Panc1 (cell line): ENCODE measurements around the gene GPR156. TPM values are rescaled to one million over a fixed set of nuclear protein-coding genes. Genes with fewer than 3 reads are reported as not detected.

Source experiments
- ATAC-seq: fragments of 200-7000 bp; cut with Tn5 transposase; 2 replicates; pipeline ENCODE4 v1.9.1; 2020; ENCODE audit warnings: mild to moderate bottlenecking, moderate library complexity
- BruUV-seq: library from RNA; stranded (reverse); fragments of 400-500 nt; replicated peaks from 2 replicates; lab custom pipeline; 2021; lab: Mats Ljungman, UMichigan
- CTCF ChIA-PET: fragments of 300-600 bp; sonication (Branson Sonifier 250); formaldehyde crosslinking; loops from one replicate; lab custom pipeline; 2022; ENCODE audit warnings: antibody characterized with exemption; lab: Charles Lee
- POLR2A ChIA-PET: fragments of 300-600 bp; sonication (Branson Sonifier 250); formaldehyde crosslinking; loops from one replicate; lab custom pipeline; 2022; ENCODE audit warnings: antibody characterized with exemption; lab: Charles Lee
- DNase-seq: peaks from one replicate; pipeline ENCODE4 v3.0.0-alpha.2; 2010; ENCODE audit warnings: low read depth, low spot score
- H3K27ac ChIP-seq: 2 replicates; pipeline ENCODE4 v1.5.1; 2011; ENCODE audit warnings: mild to moderate bottlenecking, low read length, inconsistent platforms
- H3K27me3 ChIP-seq: fragments of 200-500 bp; sonication (Bioruptor generic); 2 replicates; pipeline ENCODE4 v1.6.0; 2014; ENCODE audit warnings: low read length, inconsistent platforms; ENCODE audit not compliant: control insufficient read depth, insufficient read depth
- H3K36me3 ChIP-seq: fragments of 200-500 bp; sonication (Bioruptor generic); 2 replicates; pipeline ENCODE4 v1.5.1; 2014; ENCODE audit warnings: inconsistent platforms, mild to moderate bottlenecking, low read length, moderate library complexity; ENCODE audit not compliant: control insufficient read depth, insufficient read depth
- H3K4me1 ChIP-seq: 2 replicates; pipeline ENCODE4 v1.5.1; 2011; ENCODE audit warnings: inconsistent platforms, mild to moderate bottlenecking, low read length, moderate library complexity; ENCODE audit not compliant: control insufficient read depth, insufficient read depth
- H3K4me3 ChIP-seq, 2 experiments: 2 replicates each; pipeline ENCODE4 v1.5.1; 2011 to 2012; ENCODE audit warnings: low read depth in 2 of 2, low read length in 2 of 2, mild to moderate bottlenecking in 2 of 2, inconsistent platforms in 1 of 2, moderate library complexity in 1 of 2
- H3K9me3 ChIP-seq: fragments of 200-500 bp; sonication (Bioruptor generic); 2 replicates; pipeline ENCODE4 v1.5.1; 2014; ENCODE audit warnings: low read depth, mild to moderate bottlenecking, inconsistent platforms, low read length, moderate library complexity; ENCODE audit not compliant: control insufficient read depth, insufficient read depth
- POLR2AphosphoS5 ChIP-seq: IDR thresholded peaks from 2 replicates; pipeline ENCODE4 v1.6.1; 2012; ENCODE audit warnings: mild to moderate bottlenecking, low read depth, low read length, moderate library complexity
- SIN3A ChIP-seq: IDR thresholded peaks from 2 replicates; pipeline ENCODE4 v1.6.1; 2012; ENCODE audit warnings: low read depth, mild to moderate bottlenecking, low read length, moderate library complexity, borderline replicate concordance; ENCODE audit not compliant: insufficient read depth
- TCF7L2 ChIP-seq: IDR thresholded peaks from 2 replicates; pipeline ENCODE4 v1.6.1; 2011; ENCODE audit warnings: mild to moderate bottlenecking, low read depth, low read length, inconsistent platforms
- in situ Hi-C: cut with HindIII; loops from 2 replicates; pipeline ENCODE4 v1.10.0; 2016; ENCODE audit warnings: low sequenced_read_pairs, low pct_unique_long_range_greater_than_20kb
- intact Hi-C: fragments of 100-400 bp; cut with micrococcal nuclease; formaldehyde crosslinking; loops from one replicate; pipeline ENCODE4 v1.10.0; 2022; ENCODE audit not compliant: unreplicated experiment
- total RNA-seq: library from RNA; stranded (reverse); gene quantifications from one replicate; pipeline ENCODE4 v1.2.1, GENCODE V29; 2021; ENCODE audit not compliant: unreplicated experiment
- TF ChIP-seq, protein P1 (sequence below): fragments of 450-650 bp; IDR thresholded peaks from 2 replicates; pipeline ENCODE4 v1.5.1; 2017; ENCODE audit warnings: mild to moderate bottlenecking
- TF ChIP-seq, protein P2 (sequence below), 2 experiments: IDR thresholded peaks; 2 replicates each; pipeline ENCODE4 v1.6.1; 2011 to 2012; ENCODE audit warnings: low read depth in 2 of 2, control low read depth in 1 of 2, low read length in 1 of 2, mild to moderate bottlenecking in 1 of 2, moderate library complexity in 1 of 2; ENCODE audit not compliant: insufficient read depth in 1 of 2

Gene GPR156
- total RNA-seq, 1 experiment from 2014 or later: 0.39 TPM

DNA sequence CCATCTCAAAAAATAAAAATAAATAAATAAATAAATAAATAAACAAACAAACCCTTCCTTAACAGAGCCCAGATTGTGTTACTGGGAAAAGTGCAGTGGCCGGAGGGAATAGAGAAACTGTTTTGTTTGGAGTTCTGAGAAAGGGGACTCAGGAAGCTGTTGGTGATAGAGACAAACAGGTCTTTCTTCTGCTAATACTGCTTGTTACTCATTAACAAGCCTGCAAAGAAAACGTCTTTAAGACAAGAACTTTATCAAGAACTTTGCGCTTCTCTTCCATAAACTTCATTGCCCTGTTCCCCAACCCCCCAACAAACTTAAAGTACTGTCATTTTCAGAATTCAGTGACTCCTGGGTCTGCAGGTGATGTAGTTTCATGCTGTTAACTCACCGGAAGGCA is 122.0 kb downstream of the GPR156 start:
- intact Hi-C loops (no loop called here), in situ Hi-C loops (no loop called here)
- Histone ChIP-seq H3K4me3 (no peak overlapping the region), H3K9me3 (no peaks in the 10 kb centered on the region), H3K4me1 (no peaks in the 10 kb centered on the region), H3K36me3 (no peaks in the 10 kb centered on the region), H3K27ac (no peak overlapping the region), H3K27me3 (no peaks in the 10 kb centered on the region; the same call in 1 of the 2 replicates)
- ChIA-PET POLR2A (no interaction called here), CTCF (no interaction called here)
- no peak for TF ChIP-seq POLR2AphosphoS5
- TF ChIP-seq, protein P1, sequence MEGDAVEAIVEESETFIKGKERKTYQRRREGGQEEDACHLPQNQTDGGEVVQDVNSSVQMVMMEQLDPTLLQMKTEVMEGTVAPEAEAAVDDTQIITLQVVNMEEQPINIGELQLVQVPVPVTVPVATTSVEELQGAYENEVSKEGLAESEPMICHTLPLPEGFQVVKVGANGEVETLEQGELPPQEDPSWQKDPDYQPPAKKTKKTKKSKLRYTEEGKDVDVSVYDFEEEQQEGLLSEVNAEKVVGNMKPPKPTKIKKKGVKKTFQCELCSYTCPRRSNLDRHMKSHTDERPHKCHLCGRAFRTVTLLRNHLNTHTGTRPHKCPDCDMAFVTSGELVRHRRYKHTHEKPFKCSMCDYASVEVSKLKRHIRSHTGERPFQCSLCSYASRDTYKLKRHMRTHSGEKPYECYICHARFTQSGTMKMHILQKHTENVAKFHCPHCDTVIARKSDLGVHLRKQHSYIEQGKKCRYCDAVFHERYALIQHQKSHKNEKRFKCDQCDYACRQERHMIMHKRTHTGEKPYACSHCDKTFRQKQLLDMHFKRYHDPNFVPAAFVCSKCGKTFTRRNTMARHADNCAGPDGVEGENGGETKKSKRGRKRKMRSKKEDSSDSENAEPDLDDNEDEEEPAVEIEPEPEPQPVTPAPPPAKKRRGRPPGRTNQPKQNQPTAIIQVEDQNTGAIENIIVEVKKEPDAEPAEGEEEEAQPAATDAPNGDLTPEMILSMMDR: no peak
- no peak for TF ChIP-seq TCF7L2
- no peak for TF ChIP-seq SIN3A
- TF ChIP-seq, protein P2, sequence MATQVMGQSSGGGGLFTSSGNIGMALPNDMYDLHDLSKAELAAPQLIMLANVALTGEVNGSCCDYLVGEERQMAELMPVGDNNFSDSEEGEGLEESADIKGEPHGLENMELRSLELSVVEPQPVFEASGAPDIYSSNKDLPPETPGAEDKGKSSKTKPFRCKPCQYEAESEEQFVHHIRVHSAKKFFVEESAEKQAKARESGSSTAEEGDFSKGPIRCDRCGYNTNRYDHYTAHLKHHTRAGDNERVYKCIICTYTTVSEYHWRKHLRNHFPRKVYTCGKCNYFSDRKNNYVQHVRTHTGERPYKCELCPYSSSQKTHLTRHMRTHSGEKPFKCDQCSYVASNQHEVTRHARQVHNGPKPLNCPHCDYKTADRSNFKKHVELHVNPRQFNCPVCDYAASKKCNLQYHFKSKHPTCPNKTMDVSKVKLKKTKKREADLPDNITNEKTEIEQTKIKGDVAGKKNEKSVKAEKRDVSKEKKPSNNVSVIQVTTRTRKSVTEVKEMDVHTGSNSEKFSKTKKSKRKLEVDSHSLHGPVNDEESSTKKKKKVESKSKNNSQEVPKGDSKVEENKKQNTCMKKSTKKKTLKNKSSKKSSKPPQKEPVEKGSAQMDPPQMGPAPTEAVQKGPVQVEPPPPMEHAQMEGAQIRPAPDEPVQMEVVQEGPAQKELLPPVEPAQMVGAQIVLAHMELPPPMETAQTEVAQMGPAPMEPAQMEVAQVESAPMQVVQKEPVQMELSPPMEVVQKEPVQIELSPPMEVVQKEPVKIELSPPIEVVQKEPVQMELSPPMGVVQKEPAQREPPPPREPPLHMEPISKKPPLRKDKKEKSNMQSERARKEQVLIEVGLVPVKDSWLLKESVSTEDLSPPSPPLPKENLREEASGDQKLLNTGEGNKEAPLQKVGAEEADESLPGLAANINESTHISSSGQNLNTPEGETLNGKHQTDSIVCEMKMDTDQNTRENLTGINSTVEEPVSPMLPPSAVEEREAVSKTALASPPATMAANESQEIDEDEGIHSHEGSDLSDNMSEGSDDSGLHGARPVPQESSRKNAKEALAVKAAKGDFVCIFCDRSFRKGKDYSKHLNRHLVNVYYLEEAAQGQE (IDR thresholded peaks at IDR 0.05; ENCODE audit: insufficient read depth in 1 of 2, low read depth in 2 of 2, low read length in 1 of 2): no peak
- ATAC-seq (no peak), DNase-seq (no peak)
- BruUV-seq: no TSS peak

DNA sequence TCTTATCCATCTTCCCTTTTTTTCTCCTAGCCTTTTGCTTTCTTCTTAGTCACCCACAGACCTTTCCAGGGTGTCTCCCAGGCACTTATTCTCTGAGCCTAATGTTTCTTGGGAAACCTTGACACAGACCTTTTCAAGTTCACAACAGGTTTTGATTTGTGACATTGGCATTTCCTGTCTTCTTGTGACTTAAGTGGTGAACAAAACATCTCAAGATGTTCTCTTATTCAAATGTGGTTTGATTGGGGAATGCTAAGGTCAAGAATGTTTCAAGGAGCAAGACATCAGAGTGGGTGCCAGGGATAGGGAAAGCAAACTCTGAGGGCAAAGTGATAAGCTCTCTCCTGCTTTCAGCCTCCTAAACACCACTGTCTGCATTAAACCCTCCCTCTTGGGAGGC is 122.6 kb downstream of the GPR156 start:
- POLR2A ChIA-PET: no interaction called here

More for the DNA sequence above, 122.6 kb downstream of the GPR156 start:
- no peak overlapping the region for H3K27ac ChIP-seq
- H3K36me3 ChIP-seq: no peaks in the 10 kb centered on the region
- no TSS peak for BruUV-seq
- CTCF ChIA-PET: no interaction called here
- TF ChIP-seq, protein P1: no peak
- H3K9me3 ChIP-seq: no peaks in the 10 kb centered on the region
- H3K4me3 ChIP-seq: no peak overlapping the region
- DNase-seq (no peak), ATAC-seq (no peak)
- H3K4me1 ChIP-seq: no peaks in the 10 kb centered on the region
- H3K27me3 ChIP-seq: no peaks in the 10 kb centered on the region; the same call in 1 of the 2 replicates
- intact Hi-C loops: no loop called here
- in situ Hi-C loops: no loop called here
